SH-SY5Y (cell line): ENCODE measurements around the gene FAU.

Source experiments
- GATA2 ChIP-seq: IDR thresholded peaks from 2 replicates; pipeline ENCODE4 v1.6.1; 2011; ENCODE audit warnings: mild to moderate bottlenecking, low read depth, low read length
- GATA3 ChIP-seq: IDR thresholded peaks from 2 replicates; pipeline ENCODE4 v1.6.1; 2011; ENCODE audit warnings: low read depth, mild to moderate bottlenecking, low read length, moderate library complexity

The FAU gene

DNA sequence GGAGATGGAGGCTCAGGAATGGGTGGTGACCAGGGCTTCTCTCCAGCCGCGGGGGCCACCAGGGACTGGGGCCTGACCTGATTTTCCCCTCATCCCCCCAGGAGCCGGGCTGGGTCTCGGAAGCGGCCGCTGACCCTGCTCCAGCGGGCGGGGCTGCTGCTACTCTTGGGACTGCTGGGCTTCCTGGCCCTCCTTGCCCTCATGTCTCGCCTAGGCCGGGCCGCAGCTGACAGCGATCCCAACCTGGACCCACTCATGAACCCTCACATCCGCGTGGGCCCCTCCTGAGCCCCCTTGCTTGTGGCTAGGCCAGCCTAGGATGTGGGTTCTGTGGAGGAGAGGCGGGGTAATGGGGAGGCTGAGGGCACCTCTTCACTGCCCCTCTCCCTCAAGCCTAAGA lies 34.1 kb downstream of the FAU start:
- no peak for TF ChIP-seq GATA3
- TF ChIP-seq GATA2, result no peak

GRCh38 chr11:65087216-65087615 lies 34.7 kb downstream of the FAU start:
- no peak for TF ChIP-seq GATA3

GRCh38 chr11:65086809-65087208 lies 35.1 kb downstream of the FAU start:
- no peak for TF ChIP-seq GATA3
- no peak for TF ChIP-seq GATA2

DNA sequence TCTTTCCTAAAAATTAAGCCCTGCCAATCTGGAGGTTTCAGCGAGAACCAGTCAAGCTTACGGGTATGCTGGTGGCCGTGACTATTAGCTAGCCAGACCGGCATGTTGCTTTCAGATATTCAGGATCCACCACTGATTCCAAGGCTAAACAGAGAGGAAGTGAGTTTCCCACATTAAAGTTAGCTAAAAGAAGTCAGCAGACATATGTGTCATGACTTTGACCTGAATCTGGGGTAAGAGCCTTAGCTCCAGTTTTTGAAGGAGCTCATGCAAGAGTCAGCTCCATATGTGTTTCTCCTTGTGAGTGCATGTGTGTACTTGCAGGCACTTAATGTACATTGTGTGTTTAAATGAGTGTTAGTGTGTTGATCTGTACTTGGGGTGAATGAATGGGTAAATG lies 36.5 kb downstream of the FAU start:
- TF ChIP-seq GATA3 (no peak), GATA2 (no peak)

DNA sequence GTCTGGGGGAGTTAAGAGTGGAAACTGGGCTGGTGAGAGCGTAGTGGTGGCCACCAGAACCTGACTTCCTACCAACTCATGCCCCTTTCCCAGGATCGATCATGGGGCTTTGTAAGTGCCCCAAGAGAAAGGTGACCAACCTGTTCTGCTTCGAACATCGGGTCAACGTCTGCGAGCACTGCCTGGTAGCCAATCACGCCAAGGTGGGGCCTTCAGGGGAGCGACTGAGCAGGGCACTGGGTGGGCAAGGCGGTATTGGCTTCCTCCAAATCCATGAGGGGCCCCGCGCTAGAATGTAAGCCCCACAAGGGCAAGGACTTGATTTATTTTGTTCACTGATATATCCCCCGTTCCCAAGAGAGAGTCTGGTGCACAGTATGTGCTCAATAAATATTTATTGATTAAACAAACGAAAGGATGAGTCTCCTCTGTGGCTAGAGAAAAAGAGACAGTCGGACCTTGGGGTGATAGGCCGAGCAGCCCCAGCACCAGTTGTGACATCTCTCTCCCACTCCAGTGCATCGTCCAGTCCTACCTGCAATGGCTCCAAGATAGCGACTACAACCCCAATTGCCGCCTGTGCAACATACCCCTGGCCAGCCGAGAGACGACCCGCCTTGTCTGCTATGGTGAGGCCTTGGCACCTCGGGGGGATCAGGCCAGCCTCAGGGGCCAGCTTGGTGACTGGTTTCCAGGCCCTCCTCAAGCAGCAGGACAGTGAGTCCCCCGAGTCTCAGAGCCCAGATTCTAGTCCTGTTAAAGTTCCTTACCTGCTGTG lies 37.1 kb downstream of the FAU start:
- TF ChIP-seq GATA2 (no peak), GATA3 (no peak)

DNA sequence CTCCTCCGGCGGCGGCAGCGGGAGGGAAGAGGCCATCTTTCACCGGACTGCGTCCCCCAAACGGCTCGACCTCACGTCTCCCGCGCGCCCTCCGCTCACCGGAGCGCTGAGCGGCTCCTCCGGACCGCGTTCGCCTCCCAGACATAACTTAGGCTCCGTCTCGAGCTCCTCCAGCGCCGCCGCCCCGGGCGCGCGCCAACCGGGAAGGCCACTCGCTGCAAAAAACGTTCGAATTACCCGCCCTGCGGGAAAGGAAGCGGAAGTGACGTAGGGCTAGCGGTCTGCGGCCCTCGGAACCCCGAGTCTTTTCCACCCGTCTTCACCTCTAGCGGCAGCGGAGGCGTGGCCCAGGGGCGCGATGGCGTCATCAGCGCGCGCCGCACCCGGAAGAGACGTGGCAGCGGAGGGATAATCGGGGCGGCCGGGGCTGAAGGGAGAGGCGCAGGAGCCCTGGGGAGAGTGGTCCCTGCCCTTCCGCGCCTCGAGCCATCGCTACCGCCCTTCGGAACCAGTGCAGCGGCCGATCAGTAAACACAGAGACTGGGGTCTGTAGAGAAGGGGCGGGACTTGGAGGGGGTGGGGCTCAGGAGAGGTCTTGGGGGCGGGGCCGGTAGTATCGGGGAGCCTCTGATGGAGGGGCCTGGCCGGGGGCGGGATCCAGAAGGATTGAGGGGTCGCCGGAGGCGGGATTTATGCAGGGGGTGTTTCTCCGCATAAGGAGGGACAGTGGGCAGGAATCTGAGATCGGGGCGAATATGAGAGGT lies 37.9 kb downstream of the FAU start, which contains the start of the genes CDCA5 and ZFPL1:
Gene CDCA5 (minus strand): TSS at position 207 of the 764 bp plus-strand sequence. CDS start 62 bp downstream, at position 145.
Gene ZFPL1 (plus strand): TSS at position 389 of the 764 bp plus-strand sequence. CDS start 477 bp downstream, outside the sequence.
- no peak for TF ChIP-seq GATA2
- no peak for TF ChIP-seq GATA3

DNA sequence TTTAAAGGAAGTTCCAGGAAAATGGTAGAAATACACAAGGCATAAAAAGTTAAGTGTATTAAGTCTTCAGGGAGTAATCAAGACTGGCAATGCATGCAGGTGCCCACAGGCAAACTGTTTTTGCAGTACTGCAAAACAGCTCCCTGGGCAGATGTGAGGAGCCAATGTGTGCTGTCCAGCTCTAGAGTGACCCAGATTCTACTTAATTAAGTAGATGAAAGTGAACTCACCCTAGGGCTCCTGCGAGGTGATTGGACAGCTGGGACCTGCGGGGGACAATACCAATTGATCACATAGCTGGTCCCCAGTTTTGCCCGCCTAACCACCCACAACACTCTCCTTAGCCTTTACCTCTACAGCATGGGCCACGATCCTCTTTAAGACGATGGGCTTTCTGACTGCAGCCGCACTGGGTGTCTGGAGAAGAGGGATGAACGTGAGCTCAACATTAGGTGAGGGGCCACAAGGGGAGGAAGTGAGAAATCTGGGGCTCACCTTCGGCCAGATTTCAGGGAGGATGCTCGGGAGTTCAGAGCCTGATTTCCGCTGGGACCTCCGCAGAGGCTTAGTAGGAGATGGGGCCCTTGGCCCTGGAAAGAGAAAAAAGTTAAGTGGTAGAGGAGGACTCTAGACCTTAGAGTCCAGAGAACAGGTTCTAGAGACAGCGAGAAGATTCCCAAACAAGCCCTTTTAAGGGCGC lies 38.6 kb downstream of the FAU start:
- TF ChIP-seq GATA3 (no peak), GATA2 (no peak)

DNA sequence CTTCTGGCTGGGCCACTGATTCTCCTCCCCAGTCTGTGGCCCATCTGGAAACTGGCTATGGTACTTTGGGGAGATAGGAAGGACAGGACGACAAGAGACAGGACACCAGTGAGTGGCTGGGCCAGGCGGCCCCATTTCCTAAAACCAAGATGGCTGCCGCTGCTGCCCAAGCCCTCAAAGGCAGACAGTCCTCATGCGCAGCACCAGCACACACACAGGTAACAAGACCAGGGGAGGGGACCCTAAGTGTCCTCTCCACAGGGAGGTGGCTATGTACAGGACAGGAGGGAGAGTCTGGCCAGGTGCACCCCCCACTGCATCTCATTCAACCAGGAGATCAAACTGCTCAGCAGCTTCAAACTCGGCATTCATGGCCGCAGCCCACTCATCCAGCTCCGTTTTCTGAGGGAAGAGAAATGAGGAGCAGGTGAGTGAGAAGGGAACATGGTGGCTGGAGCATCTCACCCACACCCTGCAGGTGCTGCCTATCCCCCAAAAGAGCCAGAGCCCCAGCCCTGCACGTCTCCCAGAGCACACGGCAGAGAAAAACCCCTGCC lies 43.1 kb downstream of the FAU start:
- TF ChIP-seq GATA3 (no peak), GATA2 (no peak)

DNA sequence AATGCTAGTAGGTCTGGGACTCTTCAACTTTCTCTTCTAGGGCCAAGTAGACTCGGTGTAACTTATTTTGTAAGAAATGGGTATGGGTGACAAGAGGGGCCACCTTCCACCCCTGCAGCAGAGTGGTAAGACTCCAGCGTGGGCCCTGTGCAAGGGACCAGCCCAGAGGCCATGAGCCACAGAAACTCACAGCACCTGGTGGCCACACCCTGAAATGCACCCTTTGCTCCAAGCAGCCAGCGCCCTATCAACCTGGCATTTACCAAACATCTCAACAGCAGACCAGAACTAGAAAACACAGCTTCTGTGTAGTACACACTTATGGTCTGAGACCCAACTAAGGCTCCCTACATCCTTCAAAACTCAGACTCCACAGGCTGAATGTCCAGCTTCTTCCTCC lies 43.8 kb downstream of the FAU start:
- TF ChIP-seq GATA3 (no peak), GATA2 (no peak)

GRCh38 chr11:65077451-65077850 lies 44.5 kb downstream of the FAU start:
- no peak for TF ChIP-seq GATA3
- no peak for TF ChIP-seq GATA2

DNA sequence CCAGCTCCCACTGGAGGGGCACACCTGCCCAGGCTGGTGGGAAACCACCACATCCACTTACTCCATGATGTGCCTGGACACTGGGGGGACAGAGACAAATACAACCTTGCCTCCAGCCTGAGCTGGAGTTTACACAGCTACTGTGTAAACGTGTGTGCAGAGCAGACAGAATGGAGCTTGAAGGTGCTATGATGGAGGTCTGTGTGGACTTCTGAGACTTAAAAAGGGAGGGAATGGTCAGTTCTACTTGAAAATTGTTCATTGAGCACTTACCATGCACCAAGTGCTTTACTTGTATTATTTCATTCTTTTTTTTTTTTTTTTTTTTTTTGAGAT lies 49.3 kb downstream of the FAU start:
- no peak for TF ChIP-seq GATA2
- TF ChIP-seq GATA3, result no peak

DNA sequence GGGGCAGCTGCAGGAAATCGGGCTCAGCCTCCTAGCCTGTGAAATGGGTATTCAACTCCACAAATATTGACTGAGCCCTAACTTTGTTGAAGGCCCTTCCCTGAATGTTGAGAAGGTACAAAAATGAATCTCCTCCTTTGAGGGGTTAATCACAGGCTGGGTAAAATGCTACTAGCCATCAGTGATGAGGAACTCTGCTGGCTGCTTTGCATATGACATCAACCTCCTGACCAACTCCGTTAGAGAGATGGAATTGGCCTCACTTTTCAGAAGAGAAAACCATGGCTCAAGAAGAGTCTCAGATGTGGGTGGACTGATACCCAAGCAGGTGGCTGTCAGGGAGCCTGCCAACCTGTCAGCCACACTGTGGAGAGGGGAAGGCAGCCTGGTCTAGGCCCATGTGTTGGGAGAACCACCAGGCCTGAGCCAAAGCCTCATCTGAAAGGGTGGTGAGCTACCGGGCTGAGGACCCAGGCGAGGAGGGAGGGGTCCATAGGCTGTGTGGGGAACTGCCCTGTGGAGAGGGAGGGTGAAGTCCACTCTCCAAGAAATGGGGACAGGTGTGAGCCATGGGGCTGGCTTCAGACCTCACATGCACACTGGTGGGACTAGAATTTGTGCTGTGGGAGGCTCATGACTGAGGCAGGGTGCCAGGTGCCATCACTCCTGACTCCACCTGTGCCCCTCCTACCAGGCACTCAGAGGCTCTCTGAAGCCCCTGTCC lies 49.9 kb downstream of the FAU start:
- TF ChIP-seq GATA3 (no peak), GATA2 (no peak)
